Neural cell (in vitro differentiated cells): Measurements from ENCODE around the gene FHAD1.

ENCODE experiments used
- EZH2 ChIP-seq: fragments of 200-600, 300-800 bp; shearing (Covaris generic), sonication (generic); IDR thresholded peaks from 2 replicates; pipeline ENCODE4 v1.6.1; 2014; ENCODE audit warnings: antibody characterized with exemption, low read length, borderline replicate concordance, mild to moderate bottlenecking; ENCODE audit not compliant: insufficient read depth, poor library complexity, severe bottlenecking
- MXI1 ChIP-seq: fragments of 450-650 bp; conservative IDR thresholded peaks from 2 replicates; pipeline ENCODE4 v1.6.1; 2014; ENCODE audit warnings: antibody characterized with exemption, mild to moderate bottlenecking; ENCODE audit not compliant: poor library complexity, severe bottlenecking
- POLR2AphosphoS5 ChIP-seq: IDR thresholded peaks from 2 replicates; pipeline ENCODE4 v1.6.1; 2012
- RAD21 ChIP-seq: fragments of 450-650 bp; conservative IDR thresholded peaks from 2 replicates; pipeline ENCODE4 v1.6.1; 2014; ENCODE audit warnings: antibody characterized with exemption, mild to moderate bottlenecking, moderate library complexity
- SMC3 ChIP-seq: fragments of 450-650 bp; conservative IDR thresholded peaks from 2 replicates; pipeline ENCODE4 v1.6.1; 2014; ENCODE audit warnings: antibody characterized with exemption, mild to moderate bottlenecking, moderate library complexity; ENCODE audit not compliant: poor library complexity
- TAF1 ChIP-seq: IDR thresholded peaks from 2 replicates; pipeline ENCODE4 v1.6.1; 2012; ENCODE audit warnings: low read depth
- TF ChIP-seq, protein P1 (sequence below): fragments of 450-650 bp; IDR thresholded peaks from 2 replicates; pipeline ENCODE4 v1.5.1; 2014; ENCODE audit warnings: antibody characterized with exemption, mild to moderate bottlenecking, moderate library complexity; ENCODE audit not compliant: poor library complexity, severe bottlenecking
- TF ChIP-seq, protein P2 (sequence below): IDR thresholded peaks from 2 replicates; pipeline ENCODE4 v1.6.1; 2012; ENCODE audit warnings: borderline replicate concordance

DNA sequence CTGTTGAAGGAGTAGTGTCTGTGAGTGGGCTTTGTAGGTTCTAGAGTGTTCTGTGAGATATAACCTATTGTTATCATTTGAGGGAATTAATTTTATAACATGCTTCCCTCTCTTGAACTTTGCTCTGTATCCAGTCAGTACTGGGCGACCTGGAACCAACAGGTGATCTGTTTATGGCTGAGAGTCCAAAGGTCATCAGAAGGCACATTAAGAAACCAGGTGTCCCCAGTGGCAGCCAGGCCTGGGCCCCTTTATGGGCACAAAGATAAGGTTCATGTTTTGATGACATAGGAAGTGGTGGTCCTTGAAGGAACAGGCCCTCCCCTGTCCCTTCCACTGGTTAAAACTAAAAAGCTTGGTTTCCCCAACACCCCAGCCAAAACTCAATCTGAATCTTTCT is 61.1 kb downstream of the FHAD1 start:
- TF ChIP-seq MXI1 (no peak), EZH2 (no peak), POLR2AphosphoS5 (no peak), SMC3 (no peak), RAD21 (no peak), TAF1 (no peak)
- TF ChIP-seq, protein P1, sequence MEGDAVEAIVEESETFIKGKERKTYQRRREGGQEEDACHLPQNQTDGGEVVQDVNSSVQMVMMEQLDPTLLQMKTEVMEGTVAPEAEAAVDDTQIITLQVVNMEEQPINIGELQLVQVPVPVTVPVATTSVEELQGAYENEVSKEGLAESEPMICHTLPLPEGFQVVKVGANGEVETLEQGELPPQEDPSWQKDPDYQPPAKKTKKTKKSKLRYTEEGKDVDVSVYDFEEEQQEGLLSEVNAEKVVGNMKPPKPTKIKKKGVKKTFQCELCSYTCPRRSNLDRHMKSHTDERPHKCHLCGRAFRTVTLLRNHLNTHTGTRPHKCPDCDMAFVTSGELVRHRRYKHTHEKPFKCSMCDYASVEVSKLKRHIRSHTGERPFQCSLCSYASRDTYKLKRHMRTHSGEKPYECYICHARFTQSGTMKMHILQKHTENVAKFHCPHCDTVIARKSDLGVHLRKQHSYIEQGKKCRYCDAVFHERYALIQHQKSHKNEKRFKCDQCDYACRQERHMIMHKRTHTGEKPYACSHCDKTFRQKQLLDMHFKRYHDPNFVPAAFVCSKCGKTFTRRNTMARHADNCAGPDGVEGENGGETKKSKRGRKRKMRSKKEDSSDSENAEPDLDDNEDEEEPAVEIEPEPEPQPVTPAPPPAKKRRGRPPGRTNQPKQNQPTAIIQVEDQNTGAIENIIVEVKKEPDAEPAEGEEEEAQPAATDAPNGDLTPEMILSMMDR, result no peak
- TF ChIP-seq, protein P2, sequence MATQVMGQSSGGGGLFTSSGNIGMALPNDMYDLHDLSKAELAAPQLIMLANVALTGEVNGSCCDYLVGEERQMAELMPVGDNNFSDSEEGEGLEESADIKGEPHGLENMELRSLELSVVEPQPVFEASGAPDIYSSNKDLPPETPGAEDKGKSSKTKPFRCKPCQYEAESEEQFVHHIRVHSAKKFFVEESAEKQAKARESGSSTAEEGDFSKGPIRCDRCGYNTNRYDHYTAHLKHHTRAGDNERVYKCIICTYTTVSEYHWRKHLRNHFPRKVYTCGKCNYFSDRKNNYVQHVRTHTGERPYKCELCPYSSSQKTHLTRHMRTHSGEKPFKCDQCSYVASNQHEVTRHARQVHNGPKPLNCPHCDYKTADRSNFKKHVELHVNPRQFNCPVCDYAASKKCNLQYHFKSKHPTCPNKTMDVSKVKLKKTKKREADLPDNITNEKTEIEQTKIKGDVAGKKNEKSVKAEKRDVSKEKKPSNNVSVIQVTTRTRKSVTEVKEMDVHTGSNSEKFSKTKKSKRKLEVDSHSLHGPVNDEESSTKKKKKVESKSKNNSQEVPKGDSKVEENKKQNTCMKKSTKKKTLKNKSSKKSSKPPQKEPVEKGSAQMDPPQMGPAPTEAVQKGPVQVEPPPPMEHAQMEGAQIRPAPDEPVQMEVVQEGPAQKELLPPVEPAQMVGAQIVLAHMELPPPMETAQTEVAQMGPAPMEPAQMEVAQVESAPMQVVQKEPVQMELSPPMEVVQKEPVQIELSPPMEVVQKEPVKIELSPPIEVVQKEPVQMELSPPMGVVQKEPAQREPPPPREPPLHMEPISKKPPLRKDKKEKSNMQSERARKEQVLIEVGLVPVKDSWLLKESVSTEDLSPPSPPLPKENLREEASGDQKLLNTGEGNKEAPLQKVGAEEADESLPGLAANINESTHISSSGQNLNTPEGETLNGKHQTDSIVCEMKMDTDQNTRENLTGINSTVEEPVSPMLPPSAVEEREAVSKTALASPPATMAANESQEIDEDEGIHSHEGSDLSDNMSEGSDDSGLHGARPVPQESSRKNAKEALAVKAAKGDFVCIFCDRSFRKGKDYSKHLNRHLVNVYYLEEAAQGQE, result no peak
